Measurements from ENCODE around the gene GSG1L.

The GSG1L gene

DNA sequence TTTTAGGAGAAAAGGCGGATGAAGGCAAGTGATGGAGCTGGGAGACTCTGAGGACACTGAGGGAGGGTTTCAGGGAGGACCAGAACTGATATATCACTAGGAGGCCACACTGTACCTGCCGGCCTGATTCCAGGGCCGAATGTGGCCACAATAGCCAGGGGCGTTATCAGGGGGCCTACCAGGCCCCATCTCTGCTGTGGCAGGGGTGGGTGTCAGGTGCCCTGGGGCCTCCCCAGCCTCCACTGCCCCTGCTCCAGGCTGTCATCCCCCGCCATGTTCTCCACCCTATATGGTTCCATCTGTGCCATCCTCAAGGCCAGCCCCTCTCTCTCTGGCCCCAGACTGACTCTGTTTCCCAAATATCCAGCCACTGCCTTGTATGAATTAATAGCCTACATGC lies 246.5 kb downstream of the GSG1L start:
- Histone ChIP-seq H3K4me3 (replicated peaks; ENCODE audit: insufficient read depth, low read length) (no peak overlapping the region), H3K27me3 (ENCODE audit: insufficient read depth, poor library complexity, severe bottlenecking) (no peaks in the 10 kb centered on the region), H3K27ac (replicated peaks) (no peak overlapping the region)
- DNase-seq (ENCODE audit: low read depth in 1 of 2, low spot score in 1 of 2): no peak
- TF ChIP-seq, protein P1, sequence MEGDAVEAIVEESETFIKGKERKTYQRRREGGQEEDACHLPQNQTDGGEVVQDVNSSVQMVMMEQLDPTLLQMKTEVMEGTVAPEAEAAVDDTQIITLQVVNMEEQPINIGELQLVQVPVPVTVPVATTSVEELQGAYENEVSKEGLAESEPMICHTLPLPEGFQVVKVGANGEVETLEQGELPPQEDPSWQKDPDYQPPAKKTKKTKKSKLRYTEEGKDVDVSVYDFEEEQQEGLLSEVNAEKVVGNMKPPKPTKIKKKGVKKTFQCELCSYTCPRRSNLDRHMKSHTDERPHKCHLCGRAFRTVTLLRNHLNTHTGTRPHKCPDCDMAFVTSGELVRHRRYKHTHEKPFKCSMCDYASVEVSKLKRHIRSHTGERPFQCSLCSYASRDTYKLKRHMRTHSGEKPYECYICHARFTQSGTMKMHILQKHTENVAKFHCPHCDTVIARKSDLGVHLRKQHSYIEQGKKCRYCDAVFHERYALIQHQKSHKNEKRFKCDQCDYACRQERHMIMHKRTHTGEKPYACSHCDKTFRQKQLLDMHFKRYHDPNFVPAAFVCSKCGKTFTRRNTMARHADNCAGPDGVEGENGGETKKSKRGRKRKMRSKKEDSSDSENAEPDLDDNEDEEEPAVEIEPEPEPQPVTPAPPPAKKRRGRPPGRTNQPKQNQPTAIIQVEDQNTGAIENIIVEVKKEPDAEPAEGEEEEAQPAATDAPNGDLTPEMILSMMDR (IDR thresholded peaks at IDR 0.05; ENCODE audit: insufficient read depth, low read length): no peak
- TF ChIP-seq GABPA (IDR thresholded peaks at IDR 0.05; ENCODE audit: low read depth) (no peak), SPI1 (IDR thresholded peaks at IDR 0.05; ENCODE audit: borderline replicate concordance, low read depth) (no peak), POLR2AphosphoS5 (IDR thresholded peaks at IDR 0.05; ENCODE audit: low read depth) (no peak)
- TF ChIP-seq, protein P2, sequence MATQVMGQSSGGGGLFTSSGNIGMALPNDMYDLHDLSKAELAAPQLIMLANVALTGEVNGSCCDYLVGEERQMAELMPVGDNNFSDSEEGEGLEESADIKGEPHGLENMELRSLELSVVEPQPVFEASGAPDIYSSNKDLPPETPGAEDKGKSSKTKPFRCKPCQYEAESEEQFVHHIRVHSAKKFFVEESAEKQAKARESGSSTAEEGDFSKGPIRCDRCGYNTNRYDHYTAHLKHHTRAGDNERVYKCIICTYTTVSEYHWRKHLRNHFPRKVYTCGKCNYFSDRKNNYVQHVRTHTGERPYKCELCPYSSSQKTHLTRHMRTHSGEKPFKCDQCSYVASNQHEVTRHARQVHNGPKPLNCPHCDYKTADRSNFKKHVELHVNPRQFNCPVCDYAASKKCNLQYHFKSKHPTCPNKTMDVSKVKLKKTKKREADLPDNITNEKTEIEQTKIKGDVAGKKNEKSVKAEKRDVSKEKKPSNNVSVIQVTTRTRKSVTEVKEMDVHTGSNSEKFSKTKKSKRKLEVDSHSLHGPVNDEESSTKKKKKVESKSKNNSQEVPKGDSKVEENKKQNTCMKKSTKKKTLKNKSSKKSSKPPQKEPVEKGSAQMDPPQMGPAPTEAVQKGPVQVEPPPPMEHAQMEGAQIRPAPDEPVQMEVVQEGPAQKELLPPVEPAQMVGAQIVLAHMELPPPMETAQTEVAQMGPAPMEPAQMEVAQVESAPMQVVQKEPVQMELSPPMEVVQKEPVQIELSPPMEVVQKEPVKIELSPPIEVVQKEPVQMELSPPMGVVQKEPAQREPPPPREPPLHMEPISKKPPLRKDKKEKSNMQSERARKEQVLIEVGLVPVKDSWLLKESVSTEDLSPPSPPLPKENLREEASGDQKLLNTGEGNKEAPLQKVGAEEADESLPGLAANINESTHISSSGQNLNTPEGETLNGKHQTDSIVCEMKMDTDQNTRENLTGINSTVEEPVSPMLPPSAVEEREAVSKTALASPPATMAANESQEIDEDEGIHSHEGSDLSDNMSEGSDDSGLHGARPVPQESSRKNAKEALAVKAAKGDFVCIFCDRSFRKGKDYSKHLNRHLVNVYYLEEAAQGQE (IDR thresholded peaks at IDR 0.05; ENCODE audit: insufficient replicate concordance, low read depth): no peak

DNA sequence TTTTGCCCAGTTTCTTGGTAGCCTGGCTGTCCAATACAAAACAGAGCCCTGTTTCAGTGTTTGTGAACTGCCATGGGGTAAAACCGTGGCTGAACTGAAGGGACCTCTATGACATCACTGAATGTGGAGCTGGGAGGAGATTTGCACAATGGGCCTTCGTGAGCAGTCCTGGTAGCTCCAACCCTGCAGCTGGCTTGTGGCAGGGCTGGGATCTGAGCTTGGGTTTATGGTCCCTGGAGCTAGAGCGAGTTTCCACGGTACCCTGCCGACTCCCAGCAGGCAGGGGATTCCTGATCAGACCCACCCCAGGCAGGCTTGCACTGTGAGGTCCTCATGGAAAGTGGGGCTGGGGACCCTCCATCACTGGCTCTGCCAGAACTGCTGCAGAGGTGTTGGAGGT lies 247.0 kb downstream of the GSG1L start:
- no peak for TF ChIP-seq POLR2AphosphoS5 (IDR thresholded peaks at IDR 0.05; ENCODE audit: low read depth)
- TF ChIP-seq GABPA (IDR thresholded peaks at IDR 0.05; ENCODE audit: low read depth): no peak
- TF ChIP-seq, protein P2 (IDR thresholded peaks at IDR 0.05; ENCODE audit: insufficient replicate concordance, low read depth): no peak
- TF ChIP-seq SPI1 (IDR thresholded peaks at IDR 0.05; ENCODE audit: borderline replicate concordance, low read depth): no peak
- TF ChIP-seq, protein P1 (IDR thresholded peaks at IDR 0.05; ENCODE audit: insufficient read depth, low read length): no peak
- Histone ChIP-seq H3K27me3 (ENCODE audit: insufficient read depth, poor library complexity, severe bottlenecking) (no peaks in the 10 kb centered on the region), H3K27ac (replicated peaks) (no peak overlapping the region), H3K4me3 (replicated peaks; ENCODE audit: insufficient read depth, low read length) (no peak overlapping the region)
- DNase-seq (ENCODE audit: low read depth in 1 of 2, low spot score in 1 of 2): no peak

- DNase-seq (ENCODE audit: low read depth in 1 of 2, low spot score in 1 of 2): no peak
- TF ChIP-seq, protein P2 (IDR thresholded peaks at IDR 0.05; ENCODE audit: insufficient replicate concordance, low read depth): no peak
- TF ChIP-seq GABPA (IDR thresholded peaks at IDR 0.05; ENCODE audit: low read depth): no peak
- no peak for TF ChIP-seq POLR2AphosphoS5 (IDR thresholded peaks at IDR 0.05; ENCODE audit: low read depth)
- no peak for TF ChIP-seq SPI1 (IDR thresholded peaks at IDR 0.05; ENCODE audit: borderline replicate concordance, low read depth)
- TF ChIP-seq, protein P1 (IDR thresholded peaks at IDR 0.05; ENCODE audit: insufficient read depth, low read length): no peak
- no peak overlapping the region for H3K27ac ChIP-seq (replicated peaks)
- no peaks in the 10 kb centered on the region for H3K27me3 ChIP-seq (ENCODE audit: insufficient read depth, poor library complexity, severe bottlenecking)
- no peak overlapping the region for H3K4me3 ChIP-seq (replicated peaks; ENCODE audit: insufficient read depth, low read length)
These were observed 249.9 kb downstream of the GSG1L start for GRCh38 chr16:27813591-27813990.

Measured in HL-60 (cell line).